ENCODE measurements around the gene PHOSPHO2. TPM values are rescaled to one million over a fixed set of nuclear protein-coding genes. Genes with fewer than 3 reads are reported as not detected.
A peak's percentile ranks its signal among the peaks of the same experiment; 100 is the strongest.

Gene PHOSPHO2
- total RNA-seq, 4 donors from 2014 or later, result 2.0 to 27.7 (median 12.5) TPM

DNA sequence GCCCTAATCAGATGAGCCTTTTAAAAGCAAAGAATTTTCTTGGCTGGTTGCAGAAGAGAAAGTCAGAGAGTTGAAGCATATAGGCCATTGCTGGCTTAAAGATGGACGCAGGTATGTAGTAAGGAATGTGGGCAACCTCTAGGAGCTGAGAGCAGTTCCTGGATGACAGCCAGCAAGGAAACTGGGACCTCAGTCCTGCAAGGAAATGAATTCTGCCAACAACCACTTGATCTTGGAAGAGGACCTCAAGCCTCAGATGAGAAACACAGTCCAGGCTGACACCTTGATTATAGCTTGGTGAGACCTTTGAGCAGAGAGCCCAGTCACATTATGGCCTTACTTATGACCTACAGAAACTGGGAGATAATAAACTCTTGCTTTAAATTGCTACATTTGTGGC is 15.7 kb downstream of the PHOSPHO2 start:
- DNase-seq (ENCODE audit: low spot score), result no peak

DNA sequence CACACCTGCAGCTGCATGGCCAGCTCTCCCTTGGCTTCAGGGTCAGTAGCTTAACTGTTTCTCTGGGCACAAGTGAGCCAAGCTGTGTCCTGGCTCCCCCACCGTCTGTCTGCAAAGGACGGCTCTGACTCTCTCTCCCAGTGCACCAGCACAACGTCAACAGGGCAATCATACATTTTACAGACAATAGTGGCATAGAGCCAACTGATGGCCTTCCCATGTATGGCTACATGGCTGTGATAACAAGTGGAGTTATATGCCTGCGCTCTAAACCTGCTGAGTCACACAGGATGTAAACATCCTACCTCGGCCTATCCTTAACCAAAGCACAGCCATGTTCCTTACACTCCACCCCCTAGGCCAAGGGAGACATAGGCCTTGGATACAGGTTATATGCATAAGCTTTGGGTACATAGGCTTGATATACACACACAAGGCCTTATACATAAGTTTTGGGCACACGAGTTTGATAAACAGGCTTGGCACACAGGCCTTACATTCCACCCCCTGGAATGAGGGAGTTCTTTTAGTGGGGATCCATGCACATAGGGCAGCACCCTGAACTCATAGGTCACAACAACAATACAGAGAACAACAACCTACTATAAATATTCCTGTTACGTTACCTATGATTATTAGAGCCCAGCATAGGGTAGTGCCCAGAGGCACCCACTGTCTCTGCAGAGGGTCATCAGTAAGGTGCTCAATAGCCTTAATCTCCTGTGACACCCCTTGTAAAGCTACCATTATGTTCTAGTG is 17.7 kb downstream of the PHOSPHO2 start:
- TF ChIP-seq, protein P1, sequence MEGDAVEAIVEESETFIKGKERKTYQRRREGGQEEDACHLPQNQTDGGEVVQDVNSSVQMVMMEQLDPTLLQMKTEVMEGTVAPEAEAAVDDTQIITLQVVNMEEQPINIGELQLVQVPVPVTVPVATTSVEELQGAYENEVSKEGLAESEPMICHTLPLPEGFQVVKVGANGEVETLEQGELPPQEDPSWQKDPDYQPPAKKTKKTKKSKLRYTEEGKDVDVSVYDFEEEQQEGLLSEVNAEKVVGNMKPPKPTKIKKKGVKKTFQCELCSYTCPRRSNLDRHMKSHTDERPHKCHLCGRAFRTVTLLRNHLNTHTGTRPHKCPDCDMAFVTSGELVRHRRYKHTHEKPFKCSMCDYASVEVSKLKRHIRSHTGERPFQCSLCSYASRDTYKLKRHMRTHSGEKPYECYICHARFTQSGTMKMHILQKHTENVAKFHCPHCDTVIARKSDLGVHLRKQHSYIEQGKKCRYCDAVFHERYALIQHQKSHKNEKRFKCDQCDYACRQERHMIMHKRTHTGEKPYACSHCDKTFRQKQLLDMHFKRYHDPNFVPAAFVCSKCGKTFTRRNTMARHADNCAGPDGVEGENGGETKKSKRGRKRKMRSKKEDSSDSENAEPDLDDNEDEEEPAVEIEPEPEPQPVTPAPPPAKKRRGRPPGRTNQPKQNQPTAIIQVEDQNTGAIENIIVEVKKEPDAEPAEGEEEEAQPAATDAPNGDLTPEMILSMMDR (IDR thresholded peaks at IDR 0.05), result no peak
- ATAC-seq (ENCODE audit: low FRiP score), result no peak

More for the DNA sequence above, 15.7 kb downstream of the PHOSPHO2 start:
- TF ChIP-seq, protein P1 (IDR thresholded peaks at IDR 0.05), result no peak
- ATAC-seq (ENCODE audit: low FRiP score), result no peak

DNA sequence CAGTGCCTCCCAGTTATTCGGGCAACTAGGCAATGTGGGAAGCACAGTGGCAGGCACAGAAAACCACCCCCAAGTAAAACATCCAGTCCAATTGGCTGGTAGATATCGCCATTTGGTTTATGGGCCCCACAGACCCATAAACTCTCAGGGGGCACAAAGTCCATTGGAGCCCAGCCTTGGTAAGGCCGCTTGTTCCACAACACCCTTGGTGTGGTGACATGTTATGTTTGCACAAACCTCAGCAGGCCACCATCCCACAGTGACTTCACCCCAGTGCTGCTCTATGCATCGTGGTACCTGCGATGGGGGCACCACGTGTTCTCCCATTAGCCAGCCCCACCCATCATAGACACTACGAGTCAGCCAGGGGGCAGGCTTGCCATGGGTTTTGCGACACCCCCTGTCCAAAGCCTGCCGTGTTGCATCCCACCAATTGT is 18.5 kb downstream of the PHOSPHO2 start:
- TF ChIP-seq, protein P1 (IDR thresholded peaks at IDR 0.05), result no peak
- DNase-seq (ENCODE audit: low spot score) (no peak), ATAC-seq (ENCODE audit: low FRiP score) (no peak)

More for the DNA sequence above, 17.7 kb downstream of the PHOSPHO2 start:
- DNase-seq (ENCODE audit: low spot score), result no peak

DNA sequence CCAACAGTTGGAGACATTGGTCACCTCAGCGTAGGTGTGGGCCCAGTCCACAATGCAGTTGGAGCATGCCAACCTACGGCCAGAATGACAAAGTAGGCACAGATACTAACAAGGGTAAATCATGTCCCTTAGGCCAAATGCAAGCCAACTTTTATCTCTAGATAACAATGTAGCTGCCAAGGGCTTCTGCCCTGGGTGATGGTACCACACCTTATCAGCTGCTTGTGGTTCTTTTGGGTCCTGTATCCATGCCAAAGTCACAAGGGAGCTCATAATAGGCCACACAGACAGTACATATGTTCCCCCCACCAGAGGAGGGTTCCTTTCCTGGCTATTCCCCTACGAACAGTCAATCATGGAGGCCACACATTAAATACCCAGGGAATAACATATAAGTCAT is 19.1 kb downstream of the PHOSPHO2 start:
- no peak for DNase-seq (ENCODE audit: low spot score)
- no peak for ATAC-seq (ENCODE audit: low FRiP score)
- TF ChIP-seq, protein P1 (IDR thresholded peaks at IDR 0.05), result no peak

DNA sequence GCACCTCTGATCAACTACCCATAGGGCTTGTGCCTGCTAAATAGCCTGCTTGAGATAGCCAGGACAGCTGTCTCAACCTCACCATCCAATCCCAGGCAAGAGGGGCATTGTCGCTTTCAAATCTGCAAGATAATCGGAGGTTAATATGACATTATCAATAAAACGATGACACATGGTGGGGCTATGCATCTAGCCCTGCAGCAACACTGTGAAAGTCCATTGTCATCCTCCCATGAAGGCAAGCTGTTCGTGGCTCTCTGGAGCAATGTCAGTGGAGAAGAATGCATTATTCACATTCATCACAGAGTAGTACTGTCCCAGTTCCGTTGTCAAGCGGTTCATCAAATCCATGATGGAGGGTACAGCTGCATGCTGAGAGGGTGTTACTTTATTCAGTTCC is 20.4 kb downstream of the PHOSPHO2 start:
- DNase-seq (ENCODE audit: low spot score) (no peak), ATAC-seq (ENCODE audit: low FRiP score) (no peak)
- TF ChIP-seq, protein P1 (IDR thresholded peaks at IDR 0.05), result no peak

DNA sequence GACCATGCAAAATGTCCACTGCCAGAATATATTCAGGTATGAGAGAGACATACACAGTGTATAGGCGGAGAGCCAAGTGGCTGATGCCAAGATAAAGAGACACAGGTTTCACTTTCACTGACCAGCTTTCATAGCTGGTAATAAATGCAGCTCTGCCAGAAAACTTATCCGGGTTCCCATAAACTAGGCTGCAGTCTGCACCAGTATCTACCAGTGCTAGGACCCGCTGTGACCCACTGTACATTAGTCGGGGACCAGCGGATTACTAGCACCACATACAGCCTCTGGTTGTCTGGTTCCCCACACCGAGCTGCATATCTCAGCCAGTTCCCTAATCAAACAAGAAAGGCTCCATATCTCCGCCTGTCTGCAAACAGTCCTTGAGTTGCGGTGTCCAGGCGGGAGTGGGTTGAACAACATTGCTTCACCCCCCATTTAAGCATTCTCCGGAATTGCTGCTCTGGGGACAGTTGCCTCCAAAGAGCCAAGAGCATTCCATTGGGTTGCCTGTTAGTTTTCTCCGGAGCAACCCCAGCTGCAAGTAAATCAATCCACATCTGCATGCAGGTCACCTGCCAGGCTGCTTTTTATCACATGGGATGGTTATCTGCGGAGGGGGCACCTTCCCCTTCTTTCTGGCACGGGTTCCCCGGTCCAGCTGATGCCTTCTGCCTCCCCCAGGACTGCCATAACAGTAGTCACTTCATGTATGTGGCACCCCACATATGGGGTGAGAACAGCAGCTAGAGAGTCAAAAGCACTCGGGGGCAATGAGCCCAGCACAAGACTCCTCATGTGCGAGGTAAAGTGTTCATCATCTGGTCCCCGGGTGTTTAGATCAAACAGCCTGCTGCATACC is 21.3 kb downstream of the PHOSPHO2 start:
- TF ChIP-seq, protein P1 (IDR thresholded peaks at IDR 0.05), result no peak
- no peak for DNase-seq (ENCODE audit: low spot score)
- peak; percentile 31 for ATAC-seq (ENCODE audit: low FRiP score)

Measured in omental fat pad (tissue), 4 donors.